Lower lobe of right lung (tissue), 2 donors: ENCODE measurements around the gene TMF1. TPM values are rescaled to one million over a fixed set of nuclear protein-coding genes. Genes with fewer than 3 reads are reported as not detected.

Source experiments
- ATAC-seq, 2 donors: fragments of 200-7000 bp; cut with Tn5 transposase; one replicate each; pipeline ENCODE4 v1.9.1; 2020 to 2022; ENCODE audit warnings: mild to moderate bottlenecking in 2 of 2, moderate library complexity in 2 of 2
- DNase-seq: peaks from one replicate; pipeline ENCODE4 v3.0.0-alpha.2; 2020
- H3K27ac ChIP-seq: fragments of 200-600 bp; one replicate; pipeline ENCODE4 v1.8.0; 2022
- H3K27me3 ChIP-seq: fragments of 200-600 bp; one replicate; pipeline ENCODE4 v1.8.0; 2022; ENCODE audit warnings: low read depth
- H3K36me3 ChIP-seq: fragments of 200-600 bp; one replicate; pipeline ENCODE4 v1.8.0; 2022; ENCODE audit warnings: mild to moderate bottlenecking
- H3K4me1 ChIP-seq: fragments of 200-600 bp; one replicate; pipeline ENCODE4 v1.8.0; 2022
- H3K4me3 ChIP-seq: fragments of 200-600 bp; one replicate; pipeline ENCODE4 v1.8.0; 2022; ENCODE audit warnings: mild to moderate bottlenecking
- H3K9me3 ChIP-seq: fragments of 200-600 bp; one replicate; pipeline ENCODE4 v1.8.0; 2022
- intact Hi-C: fragments of 100-400 bp; cut with DNase I; formaldehyde crosslinking; loops from one replicate; pipeline ENCODE4 v1.11.0; 2022
- total RNA-seq: library from RNA; stranded (reverse); fragmentation: NEBNext Ultra II Directional; extraction: Animal tissue kit (Norgen Biotek cat#: 25700); gene quantifications from one replicate; pipeline ENCODE4 v1.2.1, GENCODE V29; 2021
- TF ChIP-seq, protein P1 (sequence below): fragments of 200-600 bp; IDR thresholded peaks from one replicate; pipeline ENCODE4 v1.8.0; 2022; ENCODE audit warnings: antibody characterized with exemption, mild to moderate bottlenecking
- donor health status: DM: no; HTN: yes; CAD: no; lungs with severe emphysema.

The TMF1 gene
- total RNA-seq, 1 donor from 2014 or later: 40.0 TPM

DNA sequence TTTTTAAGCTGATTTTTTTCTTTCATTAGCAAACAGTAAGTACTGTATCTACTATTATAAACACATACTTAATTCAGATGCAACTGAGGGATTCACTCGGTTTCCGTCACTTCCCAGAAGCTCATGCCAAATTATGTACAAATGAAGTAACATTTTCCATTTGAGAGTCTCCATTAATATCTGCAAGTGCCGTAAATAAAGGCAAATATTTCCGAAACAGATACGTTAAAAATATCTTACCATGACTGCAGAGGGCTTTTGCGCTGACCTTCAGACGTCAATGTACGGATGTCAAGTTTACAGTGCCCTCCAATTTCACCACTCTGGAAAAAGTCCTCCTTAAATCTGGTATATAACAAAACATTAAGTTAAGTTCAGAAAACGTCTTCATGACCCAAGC lies 48.0 kb downstream of the TMF1 start:
- H3K4me3 ChIP-seq: no peak overlapping the region
- intact Hi-C loops: no loop called here
- TF ChIP-seq, protein P1, sequence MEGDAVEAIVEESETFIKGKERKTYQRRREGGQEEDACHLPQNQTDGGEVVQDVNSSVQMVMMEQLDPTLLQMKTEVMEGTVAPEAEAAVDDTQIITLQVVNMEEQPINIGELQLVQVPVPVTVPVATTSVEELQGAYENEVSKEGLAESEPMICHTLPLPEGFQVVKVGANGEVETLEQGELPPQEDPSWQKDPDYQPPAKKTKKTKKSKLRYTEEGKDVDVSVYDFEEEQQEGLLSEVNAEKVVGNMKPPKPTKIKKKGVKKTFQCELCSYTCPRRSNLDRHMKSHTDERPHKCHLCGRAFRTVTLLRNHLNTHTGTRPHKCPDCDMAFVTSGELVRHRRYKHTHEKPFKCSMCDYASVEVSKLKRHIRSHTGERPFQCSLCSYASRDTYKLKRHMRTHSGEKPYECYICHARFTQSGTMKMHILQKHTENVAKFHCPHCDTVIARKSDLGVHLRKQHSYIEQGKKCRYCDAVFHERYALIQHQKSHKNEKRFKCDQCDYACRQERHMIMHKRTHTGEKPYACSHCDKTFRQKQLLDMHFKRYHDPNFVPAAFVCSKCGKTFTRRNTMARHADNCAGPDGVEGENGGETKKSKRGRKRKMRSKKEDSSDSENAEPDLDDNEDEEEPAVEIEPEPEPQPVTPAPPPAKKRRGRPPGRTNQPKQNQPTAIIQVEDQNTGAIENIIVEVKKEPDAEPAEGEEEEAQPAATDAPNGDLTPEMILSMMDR: no peak
- no peaks in the 10 kb centered on the region for H3K27me3 ChIP-seq
- ATAC-seq (no peak), DNase-seq (no peak)
- H3K9me3 ChIP-seq: no peaks in the 10 kb centered on the region
- H3K4me1 ChIP-seq: peaks cover 9% of the 10 kb centered on the region
- H3K27ac ChIP-seq: no peak overlapping the region
- peaks cover 92% of the 10 kb centered on the region for H3K36me3 ChIP-seq

DNA sequence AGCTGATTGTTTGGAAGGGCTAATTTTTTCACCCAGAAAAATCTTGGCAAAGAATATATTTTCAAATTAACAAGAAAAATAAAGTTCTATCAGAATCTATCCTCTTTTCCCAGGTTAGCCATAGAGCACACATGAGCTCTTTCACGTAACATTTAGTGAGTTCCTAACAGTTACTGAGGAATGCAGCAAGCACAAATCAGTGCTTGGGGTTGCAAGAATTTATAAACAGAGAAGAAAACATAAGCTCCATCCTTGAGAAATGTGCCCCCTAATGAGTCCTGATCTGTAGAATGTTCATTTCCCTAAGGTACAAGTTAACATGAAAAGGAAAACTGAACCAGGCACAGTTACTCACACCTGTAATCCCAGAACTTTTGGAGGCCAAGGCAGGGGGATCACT lies 52.5 kb downstream of the TMF1 start:
- Histone ChIP-seq H3K27ac (no peak overlapping the region), H3K4me1 (no peaks in the 10 kb centered on the region), H3K9me3 (no peaks in the 10 kb centered on the region), H3K4me3 (no peak overlapping the region), H3K27me3 (no peaks in the 10 kb centered on the region), H3K36me3 (peaks cover 90% of the 10 kb centered on the region)
- ATAC-seq (no peak), DNase-seq (no peak)
- intact Hi-C loops: no loop called here
- TF ChIP-seq, protein P1: no peak

DNA sequence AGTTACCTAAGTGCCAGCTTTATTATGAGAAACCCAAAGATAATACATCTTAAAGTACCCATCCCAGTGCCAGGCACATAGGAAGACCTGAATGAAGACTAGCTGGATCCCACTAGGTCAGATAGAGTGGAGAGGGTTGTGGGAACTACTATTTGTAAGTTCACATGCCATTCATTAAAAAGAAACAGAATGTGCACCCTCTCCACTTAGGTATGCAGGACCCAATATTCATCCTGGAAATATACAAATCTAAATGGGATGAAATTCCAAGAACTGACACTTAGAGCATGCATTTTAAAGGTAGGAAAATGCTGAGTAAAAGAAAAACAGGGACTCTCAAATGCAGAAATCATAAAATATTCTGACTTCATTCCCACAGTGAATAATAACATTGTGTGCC lies 53.0 kb downstream of the TMF1 start:
- TF ChIP-seq, protein P1: no peak
- intact Hi-C loops: no loop called here

DNA sequence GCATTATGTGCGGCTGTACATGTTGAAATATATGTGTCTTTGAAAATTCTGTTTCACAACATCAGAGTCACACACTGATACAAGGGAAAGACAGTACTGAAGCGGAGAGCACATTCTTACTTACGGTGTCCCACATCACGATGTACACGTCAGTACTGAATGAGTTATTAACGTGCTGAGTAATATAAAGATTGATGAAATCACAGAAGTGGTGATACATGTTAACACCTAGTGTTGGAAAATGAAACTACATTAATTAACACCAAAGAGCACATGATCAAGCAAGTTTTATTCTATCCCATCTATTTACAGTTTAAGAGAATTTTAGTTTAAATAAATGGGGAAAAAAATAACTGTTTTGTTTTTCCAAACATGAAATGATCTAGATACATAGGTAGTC lies 54.2 kb downstream of the TMF1 start:
- no peaks in the 10 kb centered on the region for H3K27me3 ChIP-seq
- no peak for ATAC-seq
- H3K4me1 ChIP-seq: no peaks in the 10 kb centered on the region
- peaks cover 90% of the 10 kb centered on the region for H3K36me3 ChIP-seq
- TF ChIP-seq, protein P1: no peak
- H3K27ac ChIP-seq: no peak overlapping the region
- intact Hi-C loops: no loop called here
- H3K4me3 ChIP-seq: no peak overlapping the region
- no peak for DNase-seq
- no peaks in the 10 kb centered on the region for H3K9me3 ChIP-seq

More for the DNA sequence above, 53.0 kb downstream of the TMF1 start:
- Histone ChIP-seq H3K27ac (no peak overlapping the region), H3K4me1 (no peaks in the 10 kb centered on the region), H3K9me3 (no peaks in the 10 kb centered on the region), H3K27me3 (no peaks in the 10 kb centered on the region), H3K36me3 (peaks cover 90% of the 10 kb centered on the region), H3K4me3 (no peak overlapping the region)
- no peak for ATAC-seq
- DNase-seq: no peak

DNA sequence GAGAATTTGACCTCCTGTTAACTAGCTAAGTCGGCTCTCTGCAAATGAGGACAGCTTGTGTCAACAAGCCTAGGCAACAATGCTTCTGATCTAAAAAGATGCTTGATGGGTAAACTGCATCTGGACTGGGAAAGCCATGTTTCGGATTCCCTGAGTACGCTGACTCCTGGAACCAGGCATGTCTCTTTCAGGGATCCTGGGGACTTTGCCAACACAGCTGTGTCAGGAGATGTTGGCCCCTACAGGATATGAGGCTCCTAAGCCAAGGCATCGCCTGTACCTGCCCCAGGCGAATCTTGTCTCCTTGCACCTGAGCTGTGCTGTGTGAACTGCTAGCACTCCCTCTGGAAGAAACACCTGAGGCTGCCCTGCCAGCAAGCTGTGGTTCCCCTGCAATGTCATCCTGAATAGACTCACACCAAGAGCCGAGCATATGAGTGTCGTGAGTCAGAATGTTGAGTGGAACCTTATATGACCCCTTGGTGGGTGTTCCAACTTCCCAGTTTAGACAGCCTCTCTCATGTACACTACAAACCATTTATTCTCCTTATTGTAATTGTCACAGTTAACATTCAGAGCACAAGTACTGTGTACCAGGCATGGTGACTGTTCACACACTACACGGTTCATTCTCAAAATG lies 55.7 kb downstream of the TMF1 start:
- TF ChIP-seq, protein P1: no peak
- Histone ChIP-seq H3K36me3 (peaks cover 84% of the 10 kb centered on the region), H3K27me3 (no peaks in the 10 kb centered on the region), H3K4me3 (no peak overlapping the region), H3K9me3 (no peaks in the 10 kb centered on the region), H3K4me1 (no peaks in the 10 kb centered on the region), H3K27ac (no peak overlapping the region)
- DNase-seq (no peak), ATAC-seq (no peak)
- intact Hi-C loops: no loop called here
